ENCODE measurements around the gene CD99. TPM values are rescaled to one million over a fixed set of nuclear protein-coding genes. Genes with fewer than 3 reads are reported as not detected.

Gene CD99
- total and polyA plus RNA-seq, 4 donors: 49.9 to 165 (median 102) TPM

- no peaks in the 10 kb centered on the region for H3K27me3 ChIP-seq (ENCODE audit: control insufficient read depth in 4 of 4, insufficient read depth in 4 of 4, low read length in 3 of 4)
- no peaks in the 10 kb centered on the region for H3K9me3 ChIP-seq (ENCODE audit: control insufficient read depth in 4 of 4, low read length in 3 of 4)
- no peaks in the 10 kb centered on the region for H3K36me3 ChIP-seq (ENCODE audit: control insufficient read depth in 4 of 4, insufficient read depth in 3 of 4, low read depth in 1 of 4, low read length in 3 of 4)
- H3K4me3 ChIP-seq (ENCODE audit: low read depth in 1 of 3, low read length in 3 of 3): no peak overlapping the region
- WGBS: 55% methylated on average over 7 of the region's 7 CpGs
- H3K9ac ChIP-seq (ENCODE audit: low read depth in 1 of 2, low read length in 2 of 2): no peak overlapping the region
- H3K4me1 ChIP-seq (ENCODE audit: control insufficient read depth in 4 of 4, insufficient read depth in 4 of 4, low read length in 3 of 4): no peaks in the 10 kb centered on the region
- no peak overlapping the region for H3K27ac ChIP-seq (ENCODE audit: low read depth in 1 of 2, low read length in 2 of 2)
- no peak for TF ChIP-seq RAD21 (IDR thresholded peaks at IDR 0.05)
- TF ChIP-seq YY1 (IDR thresholded peaks at IDR 0.05): no peak
- TF ChIP-seq REST (IDR thresholded peaks at IDR 0.05): no peak
- no peak for TF ChIP-seq ATF3 (IDR thresholded peaks at IDR 0.05)
- TF ChIP-seq FOXA2 (IDR thresholded peaks at IDR 0.05): no peak
- TF ChIP-seq GABPA (IDR thresholded peaks at IDR 0.05 in 1 of 2, conservative IDR thresholded peaks at IDR 0.05 in 1 of 2): no peak
- no peak for TF ChIP-seq HNF4A (conservative IDR thresholded peaks at IDR 0.05)
- TF ChIP-seq SP1 (IDR thresholded peaks at IDR 0.05): no peak
- no peak for TF ChIP-seq EGR1 (IDR thresholded peaks at IDR 0.05; ENCODE audit: low read depth in 2 of 2)
- no peak for TF ChIP-seq CTCF (IDR thresholded peaks at IDR 0.05; ENCODE audit: low read depth, low read length, missing input control)
- TF ChIP-seq RXRA (IDR thresholded peaks at IDR 0.05): no peak
- no peak for DNase-seq (ENCODE audit: low spot score)
Observed at GRCh38 chrX:2676794-2677675, 14.1 kb upstream of the CD99 start.

GRCh38 chrX:2677764-2678163 is 13.3 kb upstream of the CD99 start:
- Histone ChIP-seq H3K4me3 (ENCODE audit: low read depth in 1 of 3, low read length in 3 of 3) (no peak overlapping the region), H3K4me1 (ENCODE audit: control insufficient read depth in 4 of 4, insufficient read depth in 4 of 4, low read length in 3 of 4) (no peaks in the 10 kb centered on the region), H3K27ac (ENCODE audit: low read depth in 1 of 2, low read length in 2 of 2) (no peak overlapping the region), H3K9ac (ENCODE audit: low read depth in 1 of 2, low read length in 2 of 2) (no peak overlapping the region), H3K36me3 (ENCODE audit: control insufficient read depth in 4 of 4, insufficient read depth in 3 of 4, low read depth in 1 of 4, low read length in 3 of 4) (no peaks in the 10 kb centered on the region), H3K9me3 (ENCODE audit: control insufficient read depth in 4 of 4, low read length in 3 of 4) (no peaks in the 10 kb centered on the region), H3K27me3 (ENCODE audit: control insufficient read depth in 4 of 4, insufficient read depth in 4 of 4, low read length in 3 of 4) (no peaks in the 10 kb centered on the region)
- DNase-seq (ENCODE audit: low spot score): no peak
- 84% methylated on average over 10 of the region's 10 CpGs for WGBS
- TF ChIP-seq HNF4A (conservative IDR thresholded peaks at IDR 0.05) (no peak), TAF1 (conservative IDR thresholded peaks at IDR 0.05) (no peak), RXRA (IDR thresholded peaks at IDR 0.05) (no peak), RAD21 (IDR thresholded peaks at IDR 0.05) (no peak), FOXA1 (IDR thresholded peaks at IDR 0.05) (no peak)

Measured in liver (tissue), 9 donors.